K562 (cell line): ENCODE data around the gene NCF2. TPM values are rescaled to one million over a fixed set of nuclear protein-coding genes. Genes with fewer than 3 reads are reported as not detected.

Experiments
- ATAC-seq: fragments of 200-7000 bp; cut with Tn5 transposase; 3 replicates; pipeline ENCODE4 v1.9.1; 2020; ENCODE audit warnings: moderate library complexity
- BruUV-seq: library from RNA; stranded (reverse); fragments of 400-500 nt; replicated peaks from 2 replicates; lab custom pipeline; 2021; lab: Mats Ljungman, UMichigan
- CTCF ChIA-PET: fragments of 300-600 bp; formaldehyde crosslinking; extraction: SDS; loops from one replicate; lab custom pipeline; 2021; ENCODE audit warnings: low intra/inter-chr PET ratio; lab: Yijun Ruan, JAX
- POLR2A ChIA-PET: fragments of 300-600, 350-650 bp; sonication (Branson Sonifier 250); formaldehyde crosslinking; extraction: SDS; loops from one replicate; lab custom pipeline; 2021; ENCODE audit warnings: antibody characterized with exemption, inconsistent platforms; lab: Yijun Ruan, JAX
- DNase-seq, 4 experiments: peaks; one replicate each; pipeline versions ENCODE4 v3.0.0 to v3.0.0-alpha.2; 2011 to 2018; ENCODE audit warnings: low spot score in 3 of 4, mixed read lengths in 3 of 4; ENCODE audit errors: extremely low read depth in 1 of 4
- FAIRE-seq: peaks from 2 replicates; lab custom pipeline; 2011; peaks lifted over from hg19 to GRCh38; lab: Jason Lieb, UNC
- H2AFZ ChIP-seq: 2 replicates; pipeline ENCODE4 v1.6.0; 2011; ENCODE audit warnings: low read depth, low read length, control low read depth, inconsistent platforms
- H3K27ac ChIP-seq: fragments of 200-600 bp; 3 replicates; pipeline ENCODE4 v1.8.0; 2011; ENCODE audit warnings: low read depth, mild to moderate bottlenecking, control low read depth, inconsistent platforms, low read length, moderate library complexity, mixed read lengths; ENCODE audit errors: extremely low read depth
- H3K27me3 ChIP-seq, 2 experiments: fragments of 300-600 bp in 1 of 2; 2 replicates in 1 of 2; 3 replicates in 1 of 2; pipeline versions ENCODE4 v1.6.0 to v1.8.0; 2011; ENCODE audit warnings: inconsistent platforms in 2 of 2, low read length in 2 of 2, mild to moderate bottlenecking in 1 of 2, mixed read lengths in 1 of 2, moderate library complexity in 1 of 2; ENCODE audit not compliant: control insufficient read depth in 2 of 2, insufficient read depth in 2 of 2
- H3K36me3 ChIP-seq: fragments of 300-600 bp; 3 replicates; pipeline ENCODE4 v1.8.0; 2011; ENCODE audit warnings: mild to moderate bottlenecking, low read length, inconsistent platforms; ENCODE audit not compliant: control insufficient read depth, insufficient read depth
- H3K4me1 ChIP-seq, 2 experiments: fragments of 200-600 bp in 1 of 2; replicated peaks in 1 of 2; 2 replicates in 1 of 2; 3 replicates in 1 of 2; pipeline versions ENCODE4 v1.5.1 to v1.8.0; 2011; ENCODE audit warnings: inconsistent platforms in 2 of 2, low read length in 2 of 2, mild to moderate bottlenecking in 1 of 2, mixed read lengths in 1 of 2, moderate library complexity in 1 of 2; ENCODE audit not compliant: control insufficient read depth in 2 of 2, insufficient read depth in 2 of 2
- H3K4me2 ChIP-seq: 2 replicates; pipeline ENCODE4 v1.6.1; 2011; ENCODE audit warnings: low read length, control low read depth, inconsistent platforms, mixed read lengths; ENCODE audit not compliant: insufficient read depth
- H3K4me3 ChIP-seq: fragments of 200-600 bp; sonication (generic), shearing (Covaris generic); 2 replicates; pipeline ENCODE4 v1.5.1; 2016; ENCODE audit warnings: control low read depth, inconsistent platforms
- H3K79me2 ChIP-seq: fragments of 200-600 bp; 3 replicates; pipeline ENCODE4 v1.8.0; 2011; ENCODE audit warnings: low read length, inconsistent platforms; ENCODE audit not compliant: control insufficient read depth, insufficient read depth
- H3K9ac ChIP-seq, 2 experiments: 2 replicates each; pipeline versions ENCODE4 v1.6.0 to v1.6.1; 2011; ENCODE audit warnings: low read depth in 2 of 2, low read length in 2 of 2, control low read depth in 1 of 2, inconsistent platforms in 1 of 2, mild to moderate bottlenecking in 1 of 2, mixed read lengths in 1 of 2; ENCODE audit not compliant: insufficient read depth in 1 of 2
- H3K9me1 ChIP-seq: one replicate; pipeline ENCODE4 v1.6.0; 2011; ENCODE audit warnings: inconsistent platforms, mild to moderate bottlenecking, low read length, moderate library complexity; ENCODE audit not compliant: control insufficient read depth, insufficient read depth
- H3K9me3 ChIP-seq: replicated peaks from 2 replicates; pipeline ENCODE4 v1.5.1; 2011; ENCODE audit warnings: low read depth, low read length, inconsistent platforms; ENCODE audit not compliant: control insufficient read depth, insufficient read depth
- H4K20me1 ChIP-seq: replicated peaks from 2 replicates; pipeline ENCODE4 v1.6.1; 2011; ENCODE audit warnings: low read length, inconsistent platforms, mixed read lengths; ENCODE audit not compliant: control insufficient read depth, insufficient read depth
- ARID2 ChIP-seq: fragments of 450-650 bp; IDR thresholded peaks from 2 replicates; pipeline ENCODE4 v1.6.1; 2017; ENCODE audit warnings: antibody characterized with exemption, mild to moderate bottlenecking
- BRD9 ChIP-seq: fragments of 450-650 bp; IDR thresholded peaks from 2 replicates; pipeline ENCODE4 v1.6.1; 2018; ENCODE audit warnings: low read depth; ENCODE audit not compliant: partially characterized antibody
- CBX2 ChIP-seq: fragments of 200-600 bp; sonication (generic); IDR thresholded peaks from one replicate; pipeline ENCODE4 v1.6.1; 2012; ENCODE audit warnings: mild to moderate bottlenecking, low read length, inconsistent platforms; ENCODE audit not compliant: insufficient read depth, poor library complexity, severe bottlenecking
- DMBX1 ChIP-seq: fragments of 250-450 bp; sonication (Bioruptor Pico); IDR thresholded peaks from 2 replicates; pipeline ENCODE4 v1.8.0; 2022; ENCODE audit warnings: inconsistent platforms, mild to moderate bottlenecking, moderate library complexity, borderline replicate concordance
- FUS ChIP-seq: fragments of 200-400 bp; formaldehyde crosslinking; optimal IDR thresholded peaks from 2 replicates; pipeline ENCODE3; 2017; ENCODE audit warnings: low read depth, low read length
- JUND ChIP-seq, 2 experiments: IDR thresholded peaks; 2 replicates in 1 of 2; 3 replicates in 1 of 2; pipeline ENCODE4 v1.6.1; 2011; ENCODE audit warnings: borderline replicate concordance in 2 of 2, low read depth in 2 of 2, low read length in 2 of 2, improper control_type of control experiment in 1 of 2, missing biosample characterization in 1 of 2, missing genetic modification characterization in 1 of 2, missing genetic modification reagents in 1 of 2
- NUFIP1 ChIP-seq: fragments of 450-650 bp; IDR thresholded peaks from 2 replicates; pipeline ENCODE4 v1.6.1; 2018; ENCODE audit not compliant: partially characterized antibody
- SOX6 ChIP-seq: fragments of 450-650 bp; IDR thresholded peaks from 2 replicates; pipeline ENCODE4 v1.6.1; 2014; ENCODE audit warnings: mild to moderate bottlenecking
- WGBS: fragments of 100-300 bp; shearing (Covaris generic); methylation state at CpG from one replicate; pipeline ENCODE4 v1.1.6; 2016; ENCODE audit warnings: low coverage, mixed read lengths; ENCODE audit not compliant: insufficient coverage; ENCODE audit errors: missing lambda C conversion rate; 5-methylcytosine and 5-hydroxymethylcytosine counted together
- in situ Hi-C: fragments of 300-500 bp; cut with MboI; formaldehyde crosslinking; loops from 4 replicates; pipeline ENCODE4 v1.15.0; 2018; ENCODE audit warnings: inconsistent platforms, mixed read lengths
- intact Hi-C: fragments of 100-400 bp; cut with micrococcal nuclease; formaldehyde crosslinking; loops from 2 replicates; pipeline ENCODE4 v1.14.2; 2022
- polyA plus RNA-seq, 8 experiments: library from polyadenylated mRNA; depleted of rRNA in 4 of 8; stranded (reverse) in 5 of 8; unstranded in 3 of 8; fragments of >200 nt; fragmentation: Nextera tagmentation in 2 of 8; fragmentation: Illumina TruSeq in 1 of 8; extraction: Ambion mirVana in 2 of 8; extraction: Trizol in 1 of 8; gene quantifications; 2 replicates each; pipeline versions ENCODE4 v1.2.1 to v1.2.3, GENCODE V29; 2011 to 2014; ENCODE audit warnings: inconsistent platforms in 1 of 8, missing spikeins in 1 of 8
- total RNA-seq, 7 experiments: library from RNA; depleted of rRNA in 6 of 7; stranded (reverse); fragments of >200 nt in 6 of 7; fragmentation: Illumina TruSeq in 2 of 7; extraction: Trizol in 2 of 7; gene quantifications; 2 replicates each; pipeline versions ENCODE4 v1.2.1 to v1.2.3, GENCODE V29; 2011 to 2021; ENCODE audit warnings: low replicate concordance in 1 of 7

The NCF2 gene
- total and polyA plus RNA-seq, 9 of the 15 experiments (the other 6 are each of a cell fraction or from before 2014, with no cell fraction given), result 0.07 to 0.54 (median 0.16) TPM; not detected in 3

DNA sequence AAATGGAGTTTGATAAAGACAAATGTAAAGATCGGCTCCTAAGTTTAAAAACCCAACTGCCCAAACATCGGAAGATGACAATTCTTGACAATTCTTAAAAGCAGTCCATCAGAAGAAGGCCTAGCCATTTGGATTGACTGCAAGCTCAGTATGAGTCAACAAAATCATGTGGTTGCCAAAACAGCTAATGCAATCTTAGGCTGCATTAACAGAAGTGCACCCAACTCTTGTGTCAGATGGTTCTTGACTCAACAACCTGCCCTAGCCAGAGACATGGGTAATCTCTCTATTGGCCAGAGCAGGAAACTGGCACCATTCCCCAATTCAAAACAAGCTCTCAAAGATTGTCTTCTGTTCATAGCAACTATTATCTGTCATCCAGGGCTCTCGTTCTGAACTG lies 9.9 kb upstream of the NCF2 start (continued):
- no peak for TF ChIP-seq CBX2
- peak; percentile 26; the same call in 1 of the 2 replicates for TF ChIP-seq JUND (IDR thresholded peaks at IDR 0.05; ENCODE audit: borderline replicate concordance, low read depth, low read length)
- TF ChIP-seq JUND (tag; IDR thresholded peaks at IDR 0.05; ENCODE audit: borderline replicate concordance, low read depth, low read length), result 0 out of 3 replicates have a peak, but pooled peaks have one; percentile 18

- DNase-seq (no peak), FAIRE-seq (no peak), ATAC-seq (no peak)
- H3K79me2 ChIP-seq, result no peaks in the 10 kb centered on the region
- no peaks in the 10 kb centered on the region for H3K9me3 ChIP-seq
- no peak overlapping the region for H3K4me2 ChIP-seq
- CTCF ChIA-PET, result no interaction called here
- no TSS peak for BruUV-seq
- H4K20me1 ChIP-seq, result no peaks in the 10 kb centered on the region
- 0% methylated on average over 2 of the region's 2 CpGs for WGBS
- intact Hi-C loops, result no loop called here
- POLR2A ChIA-PET, result interaction anchor here (0.6 to 1.0 kb wide), 2 partner anchors 11 to 652 kb away, joined by 3 to 4 read pairs; no protein-coding TSS in a partner anchor
- peaks cover 21 to 42% of the 10 kb centered on the region in 2 experiments for H3K27me3 ChIP-seq
- no peaks in the 10 kb centered on the region for H3K36me3 ChIP-seq
- in situ Hi-C loops, result no loop called here
- no peak overlapping the region for H3K27ac ChIP-seq
- H3K4me1 ChIP-seq, result no peaks in the 10 kb centered on the region; a peak in 1 of 5 replicates
- no peak overlapping the region for H2AFZ ChIP-seq
- TF ChIP-seq SOX6 (no peak), BRD9 (no peak), NUFIP1 (no peak), FUS (no peak), DMBX1 (no peak), ARID2 (no peak)
- no peak overlapping the region for H3K9ac ChIP-seq
- H3K4me3 ChIP-seq, result no peak overlapping the region
- no peaks in the 10 kb centered on the region for H3K9me1 ChIP-seq
Measured at GRCh38 chr1:183598386-183598785, 8.1 kb upstream of the NCF2 start.
